ENCODE measurements around the gene NRN1L.

- TF ChIP-seq, protein P1, sequence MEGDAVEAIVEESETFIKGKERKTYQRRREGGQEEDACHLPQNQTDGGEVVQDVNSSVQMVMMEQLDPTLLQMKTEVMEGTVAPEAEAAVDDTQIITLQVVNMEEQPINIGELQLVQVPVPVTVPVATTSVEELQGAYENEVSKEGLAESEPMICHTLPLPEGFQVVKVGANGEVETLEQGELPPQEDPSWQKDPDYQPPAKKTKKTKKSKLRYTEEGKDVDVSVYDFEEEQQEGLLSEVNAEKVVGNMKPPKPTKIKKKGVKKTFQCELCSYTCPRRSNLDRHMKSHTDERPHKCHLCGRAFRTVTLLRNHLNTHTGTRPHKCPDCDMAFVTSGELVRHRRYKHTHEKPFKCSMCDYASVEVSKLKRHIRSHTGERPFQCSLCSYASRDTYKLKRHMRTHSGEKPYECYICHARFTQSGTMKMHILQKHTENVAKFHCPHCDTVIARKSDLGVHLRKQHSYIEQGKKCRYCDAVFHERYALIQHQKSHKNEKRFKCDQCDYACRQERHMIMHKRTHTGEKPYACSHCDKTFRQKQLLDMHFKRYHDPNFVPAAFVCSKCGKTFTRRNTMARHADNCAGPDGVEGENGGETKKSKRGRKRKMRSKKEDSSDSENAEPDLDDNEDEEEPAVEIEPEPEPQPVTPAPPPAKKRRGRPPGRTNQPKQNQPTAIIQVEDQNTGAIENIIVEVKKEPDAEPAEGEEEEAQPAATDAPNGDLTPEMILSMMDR (IDR thresholded peaks at IDR 0.05), result no peak
- peak; percentile 88 for TF ChIP-seq POLR2AphosphoS5 (IDR thresholded peaks at IDR 0.05; ENCODE audit: low read depth, low read length)
Observed at GRCh38 chr16:67872631-67873434, 11.9 kb upstream of the NRN1L start, which contains the start of gene EDC4.

All from Panc1 (cell line).